ENCODE measurements around the gene CWH43. TPM values are rescaled to one million over a fixed set of nuclear protein-coding genes. Genes with fewer than 3 reads are reported as not detected.

CWH43 gene
- polyA plus RNA-seq, 2 of the 4 experiments (the other 2 are of a cell fraction), result not detected

DNA sequence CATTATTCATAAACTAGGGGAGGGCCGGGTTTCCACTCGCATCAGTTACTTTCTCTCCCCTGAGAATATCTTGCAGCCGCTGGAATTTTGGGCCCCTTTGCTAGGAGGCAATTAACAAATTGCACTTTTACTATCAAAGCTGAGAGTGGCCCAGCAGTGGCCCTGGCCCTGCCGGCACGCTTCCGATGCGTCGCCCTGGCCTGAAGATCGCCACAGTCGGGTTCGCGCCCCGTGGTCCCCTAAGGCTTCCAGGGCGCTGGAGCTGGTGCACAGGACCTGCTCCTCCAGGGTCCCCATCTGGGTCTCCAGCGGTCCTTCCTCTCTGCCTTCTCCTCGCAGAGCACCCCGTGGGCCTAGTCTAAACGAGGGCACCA lies 486 bp upstream of the CWH43 start (continued):
- no peak for TF ChIP-seq RNF2 (IDR thresholded peaks at IDR 0.05; ENCODE audit: borderline replicate concordance, low read depth)

DNA sequence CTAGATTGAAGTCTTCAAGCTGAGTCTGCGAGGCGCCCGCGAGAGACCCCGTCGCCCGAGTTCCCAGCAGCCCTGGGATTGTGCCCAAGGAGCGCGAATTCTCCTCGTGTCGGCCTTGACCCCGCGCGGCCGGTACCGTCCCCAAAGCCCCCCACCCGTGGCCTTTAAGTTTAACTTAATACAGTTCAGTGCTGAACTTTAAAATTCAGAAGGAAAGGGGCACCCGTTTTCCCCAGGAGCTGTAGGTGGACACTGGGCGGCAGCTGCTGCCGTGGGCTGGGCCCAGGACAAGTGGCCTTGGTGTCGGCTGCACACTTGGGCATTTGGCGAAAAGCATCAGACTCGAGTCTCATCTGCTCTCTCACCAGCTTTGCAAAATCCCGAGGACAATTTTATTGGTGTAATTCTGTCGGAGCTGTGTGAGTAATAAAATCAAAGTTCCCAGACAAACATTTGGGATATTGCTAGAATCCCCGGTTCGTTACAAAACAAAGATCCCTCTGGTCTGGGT lies 634 bp downstream of the CWH43 start:
- DNase-seq (ENCODE audit: low read depth in 1 of 2, low spot score in 1 of 2) (no peak), FAIRE-seq (no peak), ATAC-seq (no peak)
- Histone ChIP-seq H3K4me2 (no peak overlapping the region), H3K4me3 (no peak overlapping the region), H3K27ac (no peak overlapping the region), H3K4me1 (no peaks in the 10 kb centered on the region), H3K9me3 (no peaks in the 10 kb centered on the region)
- POLR2A ChIA-PET, result no interaction called here
- CTCF ChIA-PET, result interaction anchor here (0.6 kb wide), 1 partner anchor 9 kb away, joined by 3 read pairs; no protein-coding TSS in a partner anchor
- no peak for TF ChIP-seq NPAS2 (CRISPR knock-in tag; IDR thresholded peaks at IDR 0.05; ENCODE audit: borderline replicate concordance)
- TF ChIP-seq CBX8 (IDR thresholded peaks at IDR 0.05), result no peak
- TF ChIP-seq HDAC2 (IDR thresholded peaks at IDR 0.05), result no peak
- TF ChIP-seq MYC (IDR thresholded peaks at IDR 0.05; ENCODE audit: borderline replicate concordance, low read length), result no peak
- TF ChIP-seq CHD2 (IDR thresholded peaks at IDR 0.05; ENCODE audit: low read length, partially characterized antibody), result no peak
- TF ChIP-seq ESRRA (IDR thresholded peaks at IDR 0.05; ENCODE audit: borderline replicate concordance, low read length), result no peak
- no peak for TF ChIP-seq PHF8 (IDR thresholded peaks at IDR 0.05; ENCODE audit: borderline replicate concordance, low read depth)
- 65% methylated on average over 22 of the region's 27 CpGs for WGBS (ENCODE audit: missing lambda C conversion rate)

- ATAC-seq (no peak), FAIRE-seq (no peak), DNase-seq (ENCODE audit: low read depth in 1 of 2, low spot score in 1 of 2) (no peak)
- Histone ChIP-seq H3K9me3 (no peaks in the 10 kb centered on the region), H3K4me1 (no peaks in the 10 kb centered on the region), H3K27ac (no peak overlapping the region), H3K4me2 (no peak overlapping the region), H3K4me3 (no peak overlapping the region)
- WGBS (ENCODE audit: missing lambda C conversion rate), result 29% methylated on average over 5 of the region's 5 CpGs
- no peak for TF ChIP-seq POLR2AphosphoS2 (conservative IDR thresholded peaks at IDR 0.05; ENCODE audit: low read length)
- TF ChIP-seq CEBPB (IDR thresholded peaks at IDR 0.05), result no peak
- TF ChIP-seq CHD4 (IDR thresholded peaks at IDR 0.05; ENCODE audit: borderline replicate concordance), result no peak
- no peak for TF ChIP-seq FOSL2 (IDR thresholded peaks at IDR 0.05)
- no peak for TF ChIP-seq FOSL2 (CRISPR knock-in tag; IDR thresholded peaks at IDR 0.05)
- TF ChIP-seq RARB (CRISPR knock-in tag; IDR thresholded peaks at IDR 0.05), result no peak
- CTCF ChIA-PET, result no interaction called here
- POLR2A ChIA-PET, result no interaction called here
Measured at GRCh38 chr4:48989461-48990203, 3.6 kb downstream of the CWH43 start.

DNA sequence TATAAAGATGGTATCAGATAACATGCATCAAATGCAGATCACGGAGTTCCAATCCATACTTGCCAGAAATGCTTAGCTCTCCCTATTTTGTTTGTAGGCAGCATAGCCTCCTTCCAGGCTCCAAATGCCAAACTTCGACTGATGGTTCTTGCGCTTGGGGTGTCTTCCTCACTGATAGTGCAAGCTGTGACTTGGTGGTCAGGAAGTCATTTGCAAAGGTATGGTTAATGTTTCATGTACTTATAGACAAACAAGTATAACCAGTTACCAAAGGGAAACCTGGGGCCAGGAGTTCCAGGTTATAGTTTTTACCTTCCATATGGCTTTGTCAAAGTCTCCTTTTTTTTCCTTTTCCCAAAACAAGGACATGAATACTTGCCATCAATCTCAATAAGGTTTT lies 5.3 kb downstream of the CWH43 start:
- no peak overlapping the region for H3K4me3 ChIP-seq
- FAIRE-seq (no peak), DNase-seq (ENCODE audit: low read depth in 1 of 2, low spot score in 1 of 2) (no peak), ATAC-seq (no peak)
- WGBS (ENCODE audit: missing lambda C conversion rate), result 34% methylated on average over 3 of the region's 3 CpGs
- H3K4me1 ChIP-seq, result no peaks in the 10 kb centered on the region
- POLR2A ChIA-PET, result no interaction called here
- CTCF ChIA-PET, result no interaction called here
- TF ChIP-seq, protein P1, sequence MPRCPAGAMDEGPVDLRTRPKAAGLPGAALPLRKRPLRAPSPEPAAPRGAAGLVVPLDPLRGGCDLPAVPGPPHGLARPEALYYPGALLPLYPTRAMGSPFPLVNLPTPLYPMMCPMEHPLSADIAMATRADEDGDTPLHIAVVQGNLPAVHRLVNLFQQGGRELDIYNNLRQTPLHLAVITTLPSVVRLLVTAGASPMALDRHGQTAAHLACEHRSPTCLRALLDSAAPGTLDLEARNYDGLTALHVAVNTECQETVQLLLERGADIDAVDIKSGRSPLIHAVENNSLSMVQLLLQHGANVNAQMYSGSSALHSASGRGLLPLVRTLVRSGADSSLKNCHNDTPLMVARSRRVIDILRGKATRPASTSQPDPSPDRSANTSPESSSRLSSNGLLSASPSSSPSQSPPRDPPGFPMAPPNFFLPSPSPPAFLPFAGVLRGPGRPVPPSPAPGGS (IDR thresholded peaks at IDR 0.05), result no peak
- TF ChIP-seq RARB (CRISPR knock-in tag; IDR thresholded peaks at IDR 0.05) (no peak), GATA3 (IDR thresholded peaks at IDR 0.05; ENCODE audit: borderline replicate concordance) (no peak), POLR2AphosphoS2 (conservative IDR thresholded peaks at IDR 0.05; ENCODE audit: low read length) (no peak), EHF (CRISPR knock-in tag; IDR thresholded peaks at IDR 0.05) (no peak), PHF8 (IDR thresholded peaks at IDR 0.05; ENCODE audit: borderline replicate concordance, low read depth) (no peak), ZNF302 (CRISPR knock-in tag; IDR thresholded peaks at IDR 0.05) (no peak), CEBPB (IDR thresholded peaks at IDR 0.05) (no peak), EHMT2 (IDR thresholded peaks at IDR 0.05; ENCODE audit: low read depth) (no peak), TP53 (CRISPR knock-in tag; IDR thresholded peaks at IDR 0.05) (no peak), JUNB (IDR thresholded peaks at IDR 0.05) (no peak), RNF2 (IDR thresholded peaks at IDR 0.05; ENCODE audit: borderline replicate concordance, low read depth) (no peak), RCOR1 (IDR thresholded peaks at IDR 0.05; ENCODE audit: low read depth, low read length) (no peak), CBX2 (IDR thresholded peaks at IDR 0.05; ENCODE audit: borderline replicate concordance, low read depth) (no peak)
- TF ChIP-seq, protein P2, sequence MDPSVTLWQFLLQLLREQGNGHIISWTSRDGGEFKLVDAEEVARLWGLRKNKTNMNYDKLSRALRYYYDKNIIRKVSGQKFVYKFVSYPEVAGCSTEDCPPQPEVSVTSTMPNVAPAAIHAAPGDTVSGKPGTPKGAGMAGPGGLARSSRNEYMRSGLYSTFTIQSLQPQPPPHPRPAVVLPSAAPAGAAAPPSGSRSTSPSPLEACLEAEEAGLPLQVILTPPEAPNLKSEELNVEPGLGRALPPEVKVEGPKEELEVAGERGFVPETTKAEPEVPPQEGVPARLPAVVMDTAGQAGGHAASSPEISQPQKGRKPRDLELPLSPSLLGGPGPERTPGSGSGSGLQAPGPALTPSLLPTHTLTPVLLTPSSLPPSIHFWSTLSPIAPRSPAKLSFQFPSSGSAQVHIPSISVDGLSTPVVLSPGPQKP (IDR thresholded peaks at IDR 0.05; ENCODE audit: low read depth, low read length), result no peak
- TF ChIP-seq, protein P3, sequence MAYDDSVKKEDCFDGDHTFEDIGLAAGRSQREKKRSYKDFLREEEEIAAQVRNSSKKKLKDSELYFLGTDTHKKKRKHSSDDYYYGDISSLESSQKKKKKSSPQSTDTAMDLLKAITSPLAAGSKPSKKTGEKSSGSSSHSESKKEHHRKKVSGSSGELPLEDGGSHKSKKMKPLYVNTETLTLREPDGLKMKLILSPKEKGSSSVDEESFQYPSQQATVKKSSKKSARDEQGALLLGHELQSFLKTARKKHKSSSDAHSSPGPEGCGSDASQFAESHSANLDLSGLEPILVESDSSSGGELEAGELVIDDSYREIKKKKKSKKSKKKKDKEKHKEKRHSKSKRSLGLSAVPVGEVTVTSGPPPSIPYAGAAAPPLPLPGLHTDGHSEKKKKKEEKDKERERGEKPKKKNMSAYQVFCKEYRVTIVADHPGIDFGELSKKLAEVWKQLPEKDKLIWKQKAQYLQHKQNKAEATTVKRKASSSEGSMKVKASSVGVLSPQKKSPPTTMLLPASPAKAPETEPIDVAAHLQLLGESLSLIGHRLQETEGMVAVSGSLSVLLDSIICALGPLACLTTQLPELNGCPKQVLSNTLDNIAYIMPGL (CRISPR knock-in tag; IDR thresholded peaks at IDR 0.05; ENCODE audit: borderline replicate concordance), result no peak
- TF ChIP-seq, protein P4, sequence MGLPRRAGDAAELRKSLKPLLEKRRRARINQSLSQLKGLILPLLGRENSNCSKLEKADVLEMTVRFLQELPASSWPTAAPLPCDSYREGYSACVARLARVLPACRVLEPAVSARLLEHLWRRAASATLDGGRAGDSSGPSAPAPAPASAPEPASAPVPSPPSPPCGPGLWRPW (IDR thresholded peaks at IDR 0.05), result no peak
- no peak overlapping the region for H3K4me2 ChIP-seq
- H3K27ac ChIP-seq, result no peak overlapping the region
- no peaks in the 10 kb centered on the region for H3K9me3 ChIP-seq

All from A549 (cell line).